ENCODE results near the gene SCIN.
"Not testable (repeated sequence)": the region's sequence is repeated elsewhere in the genome, so short reads cannot be mapped to it uniquely, and the experiment has no call there.

The SCIN gene

GRCh38 chr7:12570534-12571461 is at the start of gene SCIN:
TSS of gene SCIN (plus strand) at chr7:12570720. CDS start at chr7:12570787, 67 bp downstream.
- H3K4me3 ChIP-seq (ENCODE audit: low read depth, low read length) = peak within 1 kb of the TSS; percentile 33

DNA sequence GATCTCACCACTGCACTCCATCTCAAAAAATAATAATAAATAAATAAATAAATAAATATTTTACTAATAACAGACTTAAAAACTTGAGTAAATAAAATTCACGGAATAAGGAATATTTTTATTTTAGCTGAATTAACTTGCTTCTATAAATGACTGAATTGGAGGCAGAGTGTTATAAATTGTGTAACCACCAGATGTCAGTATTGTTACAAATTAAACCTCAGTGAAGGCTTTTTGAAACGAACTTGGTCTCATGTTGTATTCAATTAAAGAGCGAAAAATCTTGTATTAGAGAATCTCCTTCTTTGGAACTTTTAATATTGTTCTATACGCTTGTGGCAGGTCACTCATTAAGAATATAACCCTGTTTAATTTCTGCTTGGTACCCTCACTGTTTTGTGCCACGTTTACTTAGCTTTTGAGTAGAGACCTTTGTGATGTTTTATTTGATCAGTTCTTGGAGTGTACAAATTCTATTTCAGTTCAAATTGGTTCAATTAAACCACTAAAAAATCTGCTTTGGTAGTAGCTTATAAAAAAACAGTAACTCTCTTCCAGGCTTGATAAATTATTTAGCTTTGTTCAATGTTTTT is 45.6 kb upstream of the SCIN start:
- Histone ChIP-seq H3K9ac (ENCODE audit: low read depth, low read length) (no peak overlapping the region), H3K9me3 (ENCODE audit: control insufficient read depth, insufficient read depth, low read length) (no peaks in the 10 kb centered on the region), H3K4me3 (ENCODE audit: low read depth, low read length) (no peak overlapping the region), H3K27me3 (ENCODE audit: control insufficient read depth, insufficient read depth, low read length) (no peaks in the 10 kb centered on the region), H3K36me3 (ENCODE audit: control insufficient read depth, insufficient read depth, low read length) (no peaks in the 10 kb centered on the region), H3K4me1 (ENCODE audit: control insufficient read depth, insufficient read depth, low read length) (peaks cover 2% of the 10 kb centered on the region)

More at GRCh38 chr7:12570534-12571461, at the start of gene SCIN:
- H3K4me1 ChIP-seq (ENCODE audit: control insufficient read depth, insufficient read depth, low read length) = peaks cover 6% of the 10 kb centered on the region
- peaks cover 46% of the 10 kb centered on the region for H3K27me3 ChIP-seq (ENCODE audit: control insufficient read depth, insufficient read depth, low read length)
- no peaks in the 10 kb centered on the region for H3K36me3 ChIP-seq (ENCODE audit: control insufficient read depth, insufficient read depth, low read length)
- H3K9me3 ChIP-seq (ENCODE audit: control insufficient read depth, insufficient read depth, low read length) = no peaks in the 10 kb centered on the region
- peak within 1 kb of the TSS; percentile 12 for H3K9ac ChIP-seq (ENCODE audit: low read depth, low read length)

DNA sequence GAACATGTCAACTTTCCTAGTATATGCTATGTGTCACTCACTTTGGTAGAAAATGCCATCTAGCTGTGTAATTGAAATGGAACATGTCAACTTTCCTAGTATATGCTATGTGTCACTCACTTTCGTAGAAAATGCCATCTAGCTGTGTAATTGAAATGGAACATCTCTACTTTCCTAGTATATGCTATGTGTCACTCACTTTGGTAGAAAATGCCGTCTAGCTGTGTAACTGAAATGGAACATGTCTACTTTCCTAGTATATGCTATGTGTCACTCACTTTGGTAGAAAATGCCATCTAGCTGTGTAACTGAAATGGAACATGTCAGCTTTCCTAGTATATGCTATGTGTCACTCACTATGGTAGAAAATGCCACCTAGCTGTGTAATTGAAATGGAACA is 43.8 kb upstream of the SCIN start:
- not testable (repeated sequence) for H3K36me3 ChIP-seq (ENCODE audit: control insufficient read depth, insufficient read depth, low read length)

DNA sequence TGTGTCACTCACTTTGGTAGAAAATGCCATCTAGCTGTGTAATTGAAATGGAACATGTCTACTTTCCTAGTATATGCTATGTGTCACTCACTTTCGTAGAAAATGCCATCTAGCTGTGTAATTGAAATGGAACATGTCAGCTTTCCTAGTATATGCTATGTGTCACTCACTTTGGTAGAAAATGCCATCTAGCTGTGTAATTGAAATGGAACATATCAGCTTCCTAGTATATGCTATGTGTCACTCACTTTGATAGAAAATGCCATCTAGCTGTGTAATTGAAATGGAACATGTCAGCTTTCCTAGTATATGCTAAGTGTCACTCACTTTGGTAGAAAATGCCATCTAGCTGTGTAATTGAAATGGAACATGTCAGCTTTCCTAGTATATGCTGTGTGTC is 42.9 kb upstream of the SCIN start:
- H3K9me3 ChIP-seq (ENCODE audit: control insufficient read depth, insufficient read depth, low read length); H3K9ac ChIP-seq (ENCODE audit: low read depth, low read length); H3K36me3 ChIP-seq (ENCODE audit: control insufficient read depth, insufficient read depth, low read length); H3K4me3 ChIP-seq (ENCODE audit: low read depth, low read length); H3K27me3 ChIP-seq (ENCODE audit: control insufficient read depth, insufficient read depth, low read length): not testable (repeated sequence)
- H3K4me1 ChIP-seq (ENCODE audit: control insufficient read depth, insufficient read depth, low read length) = peaks cover 11% of the 10 kb centered on the region

More for the DNA sequence above, 43.8 kb upstream of the SCIN start:
- H3K4me1 ChIP-seq (ENCODE audit: control insufficient read depth, insufficient read depth, low read length) = peaks cover 11% of the 10 kb centered on the region
- not testable (repeated sequence) for H3K9ac ChIP-seq (ENCODE audit: low read depth, low read length); H3K4me3 ChIP-seq (ENCODE audit: low read depth, low read length); H3K9me3 ChIP-seq (ENCODE audit: control insufficient read depth, insufficient read depth, low read length); H3K27me3 ChIP-seq (ENCODE audit: control insufficient read depth, insufficient read depth, low read length)

- Histone ChIP-seq H3K36me3 (ENCODE audit: control insufficient read depth, insufficient read depth, low read length) (no peaks in the 10 kb centered on the region), H3K4me3 (ENCODE audit: low read depth, low read length) (no peak overlapping the region), H3K4me1 (ENCODE audit: control insufficient read depth, insufficient read depth, low read length) (peaks cover 11% of the 10 kb centered on the region), H3K9me3 (ENCODE audit: control insufficient read depth, insufficient read depth, low read length) (no peaks in the 10 kb centered on the region), H3K27me3 (ENCODE audit: control insufficient read depth, insufficient read depth, low read length) (no peaks in the 10 kb centered on the region), H3K9ac (ENCODE audit: low read depth, low read length) (no peak overlapping the region)
These were observed 40.4 kb upstream of the SCIN start for GRCh38 chr7:12529971-12530710.

DNA sequence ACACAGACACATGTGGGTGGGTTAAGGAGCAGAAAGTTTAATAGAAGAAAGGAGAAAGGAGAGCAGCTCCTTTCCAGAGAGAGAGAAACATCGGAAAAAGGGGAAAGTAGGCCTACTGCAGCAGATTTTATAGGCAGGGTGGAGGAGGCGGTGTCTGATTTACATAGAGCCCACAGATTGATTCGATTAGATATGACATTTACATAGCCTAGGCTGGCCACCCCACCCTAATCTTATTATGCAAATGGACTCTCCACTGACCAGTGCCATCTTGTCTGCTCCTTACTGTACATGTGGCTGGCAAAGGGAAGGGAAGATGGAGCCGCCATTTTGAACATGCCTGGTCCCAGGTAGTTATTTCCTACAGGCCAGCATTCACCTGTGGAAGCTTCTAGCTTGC is 38.7 kb upstream of the SCIN start:
- no peaks in the 10 kb centered on the region for H3K9me3 ChIP-seq (ENCODE audit: control insufficient read depth, insufficient read depth, low read length)
- peaks cover 11% of the 10 kb centered on the region for H3K4me1 ChIP-seq (ENCODE audit: control insufficient read depth, insufficient read depth, low read length)
- H3K4me3 ChIP-seq (ENCODE audit: low read depth, low read length) = no peak overlapping the region
- H3K36me3 ChIP-seq (ENCODE audit: control insufficient read depth, insufficient read depth, low read length) = no peaks in the 10 kb centered on the region
- no peaks in the 10 kb centered on the region for H3K27me3 ChIP-seq (ENCODE audit: control insufficient read depth, insufficient read depth, low read length)
- no peak overlapping the region for H3K9ac ChIP-seq (ENCODE audit: low read depth, low read length)

DNA sequence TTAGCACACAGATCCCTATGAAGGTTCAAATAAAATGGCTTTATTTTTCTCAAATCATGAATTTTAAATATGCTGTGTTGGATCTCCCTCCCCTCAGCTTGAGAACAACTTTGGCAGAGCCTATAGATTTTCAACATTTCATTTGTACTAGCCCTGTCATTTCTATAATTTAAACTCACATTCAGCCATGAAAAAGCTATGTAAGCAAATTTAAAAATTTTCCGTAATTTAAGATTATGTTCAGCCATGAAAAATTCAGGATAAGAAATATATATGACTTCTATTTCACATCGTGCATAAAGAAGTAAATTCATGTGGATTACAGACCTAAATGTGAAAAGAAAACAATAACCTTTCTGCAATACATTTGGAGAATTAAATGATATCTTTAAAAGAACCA is 36.5 kb upstream of the SCIN start:
- no peak overlapping the region for H3K9ac ChIP-seq (ENCODE audit: low read depth, low read length)
- peaks cover 11% of the 10 kb centered on the region for H3K4me1 ChIP-seq (ENCODE audit: control insufficient read depth, insufficient read depth, low read length)
- no peak overlapping the region for H3K4me3 ChIP-seq (ENCODE audit: low read depth, low read length)
- no peaks in the 10 kb centered on the region for H3K27me3 ChIP-seq (ENCODE audit: control insufficient read depth, insufficient read depth, low read length)
- no peaks in the 10 kb centered on the region for H3K9me3 ChIP-seq (ENCODE audit: control insufficient read depth, insufficient read depth, low read length)
- H3K36me3 ChIP-seq (ENCODE audit: control insufficient read depth, insufficient read depth, low read length) = no peaks in the 10 kb centered on the region

DNA sequence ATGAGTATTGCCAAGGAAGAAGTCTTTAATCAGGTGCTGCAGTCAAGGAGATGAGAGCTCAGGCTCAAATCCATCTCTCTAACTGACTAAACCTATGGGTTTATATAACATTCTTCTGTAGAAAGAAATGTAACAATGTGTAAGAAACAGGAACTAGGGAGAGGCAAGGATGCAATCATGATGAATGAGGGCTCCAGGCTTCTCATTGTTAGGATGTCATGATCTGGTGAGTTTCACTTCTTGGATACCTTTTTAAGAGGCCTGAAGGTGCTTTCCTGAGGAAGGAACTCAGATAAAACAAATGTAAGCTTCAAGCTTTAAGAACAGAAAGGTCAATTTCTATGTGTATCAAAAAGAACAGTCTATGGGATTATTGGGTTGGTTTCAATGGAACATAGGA is 30.8 kb upstream of the SCIN start:
- Histone ChIP-seq H3K4me1 (ENCODE audit: control insufficient read depth, insufficient read depth, low read length) (no peaks in the 10 kb centered on the region), H3K27me3 (ENCODE audit: control insufficient read depth, insufficient read depth, low read length) (no peaks in the 10 kb centered on the region), H3K9me3 (ENCODE audit: control insufficient read depth, insufficient read depth, low read length) (no peaks in the 10 kb centered on the region), H3K9ac (ENCODE audit: low read depth, low read length) (no peak overlapping the region), H3K4me3 (ENCODE audit: low read depth, low read length) (no peak overlapping the region), H3K36me3 (ENCODE audit: control insufficient read depth, insufficient read depth, low read length) (no peaks in the 10 kb centered on the region)

DNA sequence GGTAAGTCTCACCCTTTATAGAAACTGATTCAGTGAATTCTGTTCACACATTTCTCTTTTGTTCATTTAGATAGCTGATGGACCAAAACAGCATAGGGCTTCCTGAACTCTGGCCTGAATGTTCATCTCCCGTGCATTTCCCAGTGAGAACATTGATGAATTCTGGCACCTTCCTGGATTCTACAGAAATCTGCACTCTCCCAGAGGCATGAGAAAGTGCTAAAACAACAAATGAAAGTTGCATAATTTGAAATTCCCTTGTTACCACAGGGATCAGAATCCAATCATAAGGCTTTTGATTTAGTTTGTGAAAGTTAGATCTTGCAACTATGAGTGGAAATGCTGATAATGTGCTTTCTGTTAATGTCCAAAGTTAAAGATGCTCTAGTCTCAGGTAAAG is 29.7 kb upstream of the SCIN start:
- H3K4me1 ChIP-seq (ENCODE audit: control insufficient read depth, insufficient read depth, low read length) = no peaks in the 10 kb centered on the region
- no peaks in the 10 kb centered on the region for H3K36me3 ChIP-seq (ENCODE audit: control insufficient read depth, insufficient read depth, low read length)
- no peaks in the 10 kb centered on the region for H3K27me3 ChIP-seq (ENCODE audit: control insufficient read depth, insufficient read depth, low read length)

DNA sequence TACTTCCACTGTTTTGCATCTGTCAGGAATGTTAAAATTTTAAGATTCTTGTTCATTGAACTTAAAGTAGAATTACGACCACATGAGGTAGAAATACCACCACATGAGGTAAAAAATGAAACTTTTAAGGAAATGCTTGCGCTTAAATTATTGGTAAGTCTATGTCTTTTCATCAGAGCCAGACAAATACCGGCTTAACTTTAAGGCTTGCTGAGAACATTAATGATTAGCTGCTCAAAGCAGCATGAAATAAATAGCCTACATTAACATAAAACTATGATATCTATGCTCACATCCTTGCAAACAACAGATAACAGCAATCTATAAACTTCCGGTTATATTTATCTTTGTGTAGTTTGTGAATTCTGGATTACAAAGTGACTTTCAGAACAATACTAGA is 26.9 kb upstream of the SCIN start:
- H3K36me3 ChIP-seq (ENCODE audit: control insufficient read depth, insufficient read depth, low read length) = no peaks in the 10 kb centered on the region

More for the DNA sequence above, 29.7 kb upstream of the SCIN start:
- H3K9me3 ChIP-seq (ENCODE audit: control insufficient read depth, insufficient read depth, low read length) = no peaks in the 10 kb centered on the region
- no peak overlapping the region for H3K9ac ChIP-seq (ENCODE audit: low read depth, low read length)
- H3K4me3 ChIP-seq (ENCODE audit: low read depth, low read length) = no peak overlapping the region

DNA sequence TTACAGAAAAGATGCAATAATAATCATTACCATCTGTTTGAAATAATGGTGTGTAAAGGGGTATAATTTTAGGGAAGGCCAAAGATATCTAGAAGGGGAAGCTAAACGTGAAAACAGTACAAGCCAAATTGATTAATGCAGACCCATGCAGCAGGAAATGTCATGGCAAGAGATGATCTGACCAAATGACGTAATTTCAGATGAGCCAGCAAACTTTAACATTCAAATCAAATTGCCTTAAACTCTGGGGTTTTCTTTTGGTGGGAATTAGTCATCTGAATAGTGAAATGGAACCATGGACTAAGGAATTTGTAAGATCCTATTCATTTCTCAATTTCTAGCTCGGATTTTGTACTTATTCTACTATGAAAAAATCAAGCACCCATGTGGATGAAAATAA is 21.4 kb upstream of the SCIN start:
- H3K4me1 ChIP-seq (ENCODE audit: control insufficient read depth, insufficient read depth, low read length) = no peaks in the 10 kb centered on the region
- H3K27me3 ChIP-seq (ENCODE audit: control insufficient read depth, insufficient read depth, low read length) = no peaks in the 10 kb centered on the region
- no peak overlapping the region for H3K9ac ChIP-seq (ENCODE audit: low read depth, low read length)
- no peaks in the 10 kb centered on the region for H3K36me3 ChIP-seq (ENCODE audit: control insufficient read depth, insufficient read depth, low read length)
- no peaks in the 10 kb centered on the region for H3K9me3 ChIP-seq (ENCODE audit: control insufficient read depth, insufficient read depth, low read length)
- no peak overlapping the region for H3K4me3 ChIP-seq (ENCODE audit: low read depth, low read length)

More for the DNA sequence above, 26.9 kb upstream of the SCIN start:
- Histone ChIP-seq H3K9me3 (ENCODE audit: control insufficient read depth, insufficient read depth, low read length) (no peaks in the 10 kb centered on the region), H3K4me1 (ENCODE audit: control insufficient read depth, insufficient read depth, low read length) (no peaks in the 10 kb centered on the region), H3K27me3 (ENCODE audit: control insufficient read depth, insufficient read depth, low read length) (no peaks in the 10 kb centered on the region), H3K9ac (ENCODE audit: low read depth, low read length) (no peak overlapping the region), H3K4me3 (ENCODE audit: low read depth, low read length) (no peak overlapping the region)

All from iPS-15b (cell line).